Effector memory CD4-positive, alpha-beta T cell (primary cell): Measurements from ENCODE around the gene CBX7.

Experiments used
- DNase-seq, 3 donors: peaks; one replicate each; pipeline ENCODE4 v3.0.0-alpha.2; 2020
- H3K27ac ChIP-seq: 2 replicates; pipeline ENCODE4 v1.7.0; 2013; ENCODE audit warnings: mild to moderate bottlenecking, low read length, moderate library complexity; ENCODE audit not compliant: insufficient read depth, poor library complexity, severe bottlenecking
- H3K27me3 ChIP-seq: replicated peaks from 2 replicates; pipeline ENCODE4 v1.7.0; 2013; ENCODE audit warnings: mild to moderate bottlenecking, low read length; ENCODE audit not compliant: insufficient read depth, control insufficient read depth, poor library complexity, severe bottlenecking
- H3K36me3 ChIP-seq: 2 replicates; pipeline ENCODE4 v1.7.0; 2013; ENCODE audit warnings: mild to moderate bottlenecking, low read length, moderate library complexity; ENCODE audit not compliant: control insufficient read depth, insufficient read depth
- H3K4me1 ChIP-seq: 2 replicates; pipeline ENCODE4 v1.7.0; 2013; ENCODE audit warnings: low read length, mild to moderate bottlenecking; ENCODE audit not compliant: control insufficient read depth, insufficient read depth, poor library complexity, severe bottlenecking
- H3K4me3 ChIP-seq: 2 replicates; pipeline ENCODE4 v1.7.0; 2013; ENCODE audit warnings: low read length, low read depth, mild to moderate bottlenecking; ENCODE audit not compliant: insufficient read depth, poor library complexity, severe bottlenecking
- H3K9me3 ChIP-seq: 2 replicates; pipeline ENCODE4 v1.7.0; 2013; ENCODE audit warnings: mild to moderate bottlenecking, low read length, moderate library complexity; ENCODE audit not compliant: control insufficient read depth

The CBX7 gene

GRCh38 chr22:39092111-39092862, 60.2 kb downstream of the CBX7 start:
- DNase-seq = no peak
- peak overlapping the region; percentile 94 for H3K27ac ChIP-seq
- H3K9me3 ChIP-seq = no peaks in the 10 kb centered on the region
- peaks cover 74% of the 10 kb centered on the region for H3K4me1 ChIP-seq
- H3K36me3 ChIP-seq = no peaks in the 10 kb centered on the region
- H3K4me3 ChIP-seq = no peak overlapping the region
- H3K27me3 ChIP-seq = no peaks in the 10 kb centered on the region

- peak in 2 of 3 donors; percentile 33 to 51 for DNase-seq
- peak overlapping the region; percentile 94 for H3K27ac ChIP-seq
- H3K4me3 ChIP-seq = peak overlapping the region; percentile 30
- H3K9me3 ChIP-seq = no peaks in the 10 kb centered on the region
- H3K36me3 ChIP-seq = no peaks in the 10 kb centered on the region
- H3K4me1 ChIP-seq = peaks cover 68% of the 10 kb centered on the region
- no peaks in the 10 kb centered on the region for H3K27me3 ChIP-seq
Measured at GRCh38 chr22:39091126-39092081, 61.1 kb downstream of the CBX7 start.

GRCh38 chr22:39090426-39091064, 61.9 kb downstream of the CBX7 start:
- H3K27me3 ChIP-seq = no peaks in the 10 kb centered on the region

GRCh38 chr22:39089928-39090327, 62.6 kb downstream of the CBX7 start:
- H3K27me3 ChIP-seq = no peaks in the 10 kb centered on the region
- H3K4me3 ChIP-seq = peak overlapping the region; percentile 30
- no peak for DNase-seq
- H3K9me3 ChIP-seq = no peaks in the 10 kb centered on the region
- H3K4me1 ChIP-seq = peaks cover 58% of the 10 kb centered on the region
- peak overlapping the region; percentile 94 for H3K27ac ChIP-seq
- no peaks in the 10 kb centered on the region for H3K36me3 ChIP-seq

More at GRCh38 chr22:39090426-39091064, 61.9 kb downstream of the CBX7 start:
- Histone ChIP-seq H3K27ac (peak overlapping the region; percentile 94), H3K4me3 (peak overlapping the region; percentile 30), H3K4me1 (peaks cover 63% of the 10 kb centered on the region), H3K9me3 (no peaks in the 10 kb centered on the region), H3K36me3 (no peaks in the 10 kb centered on the region)
- peak; percentile 82 to 89 (median 89) for DNase-seq

GRCh38 chr22:39088685-39089032, 63.8 kb downstream of the CBX7 start:
- no peak overlapping the region for H3K4me3 ChIP-seq
- H3K36me3 ChIP-seq = peaks cover 2% of the 10 kb centered on the region
- no peaks in the 10 kb centered on the region for H3K9me3 ChIP-seq
- H3K27me3 ChIP-seq = no peaks in the 10 kb centered on the region
- DNase-seq = no peak
- H3K27ac ChIP-seq = peak overlapping the region; percentile 94
- H3K4me1 ChIP-seq = peaks cover 50% of the 10 kb centered on the region

GRCh38 chr22:39087881-39088684, 64.4 kb downstream of the CBX7 start:
- no peak for DNase-seq
- Histone ChIP-seq H3K36me3 (peaks cover 6% of the 10 kb centered on the region), H3K27ac (peak overlapping the region; percentile 94), H3K4me1 (peaks cover 53% of the 10 kb centered on the region), H3K27me3 (no peaks in the 10 kb centered on the region), H3K4me3 (no peak overlapping the region), H3K9me3 (no peaks in the 10 kb centered on the region)

GRCh38 chr22:39087098-39087497, 65.4 kb downstream of the CBX7 start:
- no peak for DNase-seq
- Histone ChIP-seq H3K9me3 (no peaks in the 10 kb centered on the region), H3K27ac (no peak overlapping the region), H3K36me3 (peaks cover 10% of the 10 kb centered on the region), H3K4me3 (no peak overlapping the region), H3K4me1 (peaks cover 48% of the 10 kb centered on the region), H3K27me3 (no peaks in the 10 kb centered on the region)

GRCh38 chr22:39084666-39085065, 67.8 kb downstream of the CBX7 start:
- DNase-seq = no peak
- Histone ChIP-seq H3K4me1 (peaks cover 34% of the 10 kb centered on the region), H3K27ac (peak overlapping the region; percentile 4)

More at GRCh38 chr22:39084666-39085065, 67.8 kb downstream of the CBX7 start:
- no peak overlapping the region for H3K4me3 ChIP-seq
- H3K36me3 ChIP-seq = peaks cover 28% of the 10 kb centered on the region
- no peaks in the 10 kb centered on the region for H3K27me3 ChIP-seq
- no peaks in the 10 kb centered on the region for H3K9me3 ChIP-seq
